Panc1 (cell line): ENCODE measurements around the gene LRFN3.

Experiments
- CTCF ChIP-seq: fragments of 450-650 bp; IDR thresholded peaks from 2 replicates; pipeline ENCODE4 v1.5.1; 2017; ENCODE audit warnings: mild to moderate bottlenecking
- POLR2AphosphoS5 ChIP-seq: IDR thresholded peaks from 2 replicates; pipeline ENCODE4 v1.6.1; 2012; ENCODE audit warnings: mild to moderate bottlenecking, low read depth, low read length, moderate library complexity
- REST ChIP-seq, 2 experiments: IDR thresholded peaks; 2 replicates each; pipeline ENCODE4 v1.6.1; 2011 to 2012; ENCODE audit warnings: low read depth in 2 of 2, control low read depth in 1 of 2, low read length in 1 of 2, mild to moderate bottlenecking in 1 of 2, moderate library complexity in 1 of 2; ENCODE audit not compliant: insufficient read depth in 1 of 2
- SIN3A ChIP-seq: IDR thresholded peaks from 2 replicates; pipeline ENCODE4 v1.6.1; 2012; ENCODE audit warnings: low read depth, mild to moderate bottlenecking, low read length, moderate library complexity, borderline replicate concordance; ENCODE audit not compliant: insufficient read depth
- TCF7L2 ChIP-seq: IDR thresholded peaks from 2 replicates; pipeline ENCODE4 v1.6.1; 2011; ENCODE audit warnings: mild to moderate bottlenecking, low read depth, low read length, inconsistent platforms

- no peak for TF ChIP-seq CTCF
- TF ChIP-seq POLR2AphosphoS5 = no peak
- TF ChIP-seq REST (IDR thresholded peaks at IDR 0.05; ENCODE audit: insufficient read depth in 1 of 2, low read depth in 2 of 2, low read length in 1 of 2) = no peak
- TF ChIP-seq TCF7L2 = no peak
- TF ChIP-seq SIN3A = no peak
These were observed 22.6 kb upstream of the LRFN3 start for GRCh38 chr19:35913589-35913988.
